Spleen (tissue), 7 donors: ENCODE data around the gene EXPH5.

Source experiments
- POLR2AphosphoS5 ChIP-seq, 3 donors: sonication (generic); formaldehyde crosslinking; IDR thresholded peaks; one replicate each; pipeline ENCODE4 v1.5.1; 2017; ENCODE audit warnings: antibody characterized with exemption in 3 of 3
- TF ChIP-seq, protein P1 (sequence below), 11 experiments: fragments of 200-600 bp in 7 of 11; fragments of 450-650 bp in 4 of 11; sonication (generic) in 4 of 11; IDR thresholded peaks in 8 of 11; conservative IDR thresholded peaks in 3 of 11; 1 replicate in 7 of 11; 2 replicates in 4 of 11; pipeline versions ENCODE4 v1.4.0 to v1.8.0; 2016 to 2021; ENCODE audit warnings: antibody characterized with exemption in 11 of 11, inconsistent platforms in 4 of 11, mild to moderate bottlenecking in 1 of 11
- donor health status: DM: no; HTN: no; CAD: no; lungs with moderate emphysema.
- donor health status: DM: no; HTN: no; CAD: no.
- donor health status: DM: no; HTN: no; CAD: no.

DNA sequence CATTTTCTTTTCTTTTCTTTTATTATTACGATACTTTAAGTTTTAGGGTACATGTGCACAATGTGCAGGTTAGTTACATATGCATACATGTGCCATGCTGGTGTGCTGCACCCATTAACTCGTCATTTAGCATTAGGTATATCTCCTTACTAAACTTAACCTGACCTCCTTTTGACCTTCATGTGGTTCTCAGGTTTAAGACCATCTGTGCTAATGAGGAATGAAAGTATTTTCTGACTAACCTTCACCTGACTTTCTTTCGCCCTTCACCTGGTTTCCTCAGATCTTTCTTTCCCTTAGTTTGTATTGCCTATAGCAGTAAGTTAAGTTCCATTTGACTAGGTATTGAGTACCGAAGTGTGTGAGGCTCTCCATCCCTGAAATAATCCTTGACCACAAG, 6.5 kb downstream of the EXPH5 start:
- TF ChIP-seq, protein P1, sequence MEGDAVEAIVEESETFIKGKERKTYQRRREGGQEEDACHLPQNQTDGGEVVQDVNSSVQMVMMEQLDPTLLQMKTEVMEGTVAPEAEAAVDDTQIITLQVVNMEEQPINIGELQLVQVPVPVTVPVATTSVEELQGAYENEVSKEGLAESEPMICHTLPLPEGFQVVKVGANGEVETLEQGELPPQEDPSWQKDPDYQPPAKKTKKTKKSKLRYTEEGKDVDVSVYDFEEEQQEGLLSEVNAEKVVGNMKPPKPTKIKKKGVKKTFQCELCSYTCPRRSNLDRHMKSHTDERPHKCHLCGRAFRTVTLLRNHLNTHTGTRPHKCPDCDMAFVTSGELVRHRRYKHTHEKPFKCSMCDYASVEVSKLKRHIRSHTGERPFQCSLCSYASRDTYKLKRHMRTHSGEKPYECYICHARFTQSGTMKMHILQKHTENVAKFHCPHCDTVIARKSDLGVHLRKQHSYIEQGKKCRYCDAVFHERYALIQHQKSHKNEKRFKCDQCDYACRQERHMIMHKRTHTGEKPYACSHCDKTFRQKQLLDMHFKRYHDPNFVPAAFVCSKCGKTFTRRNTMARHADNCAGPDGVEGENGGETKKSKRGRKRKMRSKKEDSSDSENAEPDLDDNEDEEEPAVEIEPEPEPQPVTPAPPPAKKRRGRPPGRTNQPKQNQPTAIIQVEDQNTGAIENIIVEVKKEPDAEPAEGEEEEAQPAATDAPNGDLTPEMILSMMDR (IDR thresholded peaks at IDR 0.05 in 8 of 11, conservative IDR thresholded peaks at IDR 0.05 in 3 of 11), result no peak
- no peak for TF ChIP-seq POLR2AphosphoS5 (IDR thresholded peaks at IDR 0.05)
